Measurements from ENCODE around the gene HOXD4. TPM values are rescaled to one million over a fixed set of nuclear protein-coding genes. Genes with fewer than 3 reads are reported as not detected.

HOXD4 gene
- total RNA-seq, 4 donors from 2014 or later, result 1.7 to 13.2 (median 7.0) TPM

GRCh38 chr2:176130147-176130956, 21.0 kb upstream of the HOXD4 start:
- TF ChIP-seq CTCF (IDR thresholded peaks at IDR 0.05), result no peak
- no peak for TF ChIP-seq POLR2A (IDR thresholded peaks at IDR 0.05)
- H3K36me3 ChIP-seq, result no peaks in the 10 kb centered on the region
- H3K27ac ChIP-seq, result peak overlapping the region; percentile 72 to 97 (median 86)
- H3K4me3 ChIP-seq, result peak overlapping the region; percentile 38 to 63 (median 52)
- no peaks in the 10 kb centered on the region for H3K9me3 ChIP-seq
- peaks cover 0 to 23% of the 10 kb centered on the region in 2 donors for H3K27me3 ChIP-seq
- peaks cover 0 to 22% (median 0%) of the 10 kb centered on the region in 4 donors for H3K4me1 ChIP-seq
- DNase-seq, result peak in 2 of 3 donors; percentile 61 to 67

- Histone ChIP-seq H3K4me1 (peaks cover 0 to 22% (median 0%) of the 10 kb centered on the region in 4 donors), H3K27ac (peak overlapping the region; percentile 72 to 97 (median 86)), H3K27me3 (peaks cover 0 to 23% of the 10 kb centered on the region in 2 donors), H3K4me3 (peak overlapping the region; percentile 38 to 63 (median 52)), H3K36me3 (no peaks in the 10 kb centered on the region), H3K9me3 (no peaks in the 10 kb centered on the region)
- no peak for TF ChIP-seq CTCF (IDR thresholded peaks at IDR 0.05)
- no peak for TF ChIP-seq POLR2A (IDR thresholded peaks at IDR 0.05)
- no peak for DNase-seq
These were observed 20.1 kb upstream of the HOXD4 start for GRCh38 chr2:176130957-176131847.

GRCh38 chr2:176131848-176132158, 19.5 kb upstream of the HOXD4 start:
- Histone ChIP-seq H3K4me3 (peak overlapping the region in 2 of 4 donors; percentile 21 to 63), H3K27me3 (peaks cover 0 to 23% of the 10 kb centered on the region in 2 donors), H3K27ac (peak overlapping the region in 3 of 4 donors; percentile 13 to 97 (median 29)), H3K4me1 (peaks cover 0 to 23% (median 0%) of the 10 kb centered on the region in 4 donors), H3K9me3 (no peaks in the 10 kb centered on the region), H3K36me3 (no peaks in the 10 kb centered on the region)
- DNase-seq, result no peak
- TF ChIP-seq POLR2A (IDR thresholded peaks at IDR 0.05) (no peak), CTCF (IDR thresholded peaks at IDR 0.05) (no peak)

GRCh38 chr2:176132205-176133171, 18.9 kb upstream of the HOXD4 start:
- DNase-seq, result peak in 1 of 3 donors; percentile 25
- H3K4me3 ChIP-seq, result peak overlapping the region; percentile 1 to 63 (median 24)
- H3K4me1 ChIP-seq, result peaks cover 0 to 28% (median 0%) of the 10 kb centered on the region in 4 donors

More at GRCh38 chr2:176132205-176133171, 18.9 kb upstream of the HOXD4 start:
- TF ChIP-seq CTCF (IDR thresholded peaks at IDR 0.05) (no peak), POLR2A (IDR thresholded peaks at IDR 0.05) (no peak)
- no peaks in the 10 kb centered on the region for H3K9me3 ChIP-seq
- H3K27me3 ChIP-seq, result peaks cover 0 to 23% of the 10 kb centered on the region in 2 donors
- H3K27ac ChIP-seq, result peak overlapping the region in 3 of 4 donors; percentile 13 to 97 (median 51)
- no peaks in the 10 kb centered on the region for H3K36me3 ChIP-seq

Data from Peyer's patch (tissue), 4 donors.